GM18907 (cell line): ENCODE data around the gene CRYBB2.
A peak's percentile ranks its signal among the peaks of the same experiment; 100 is the strongest.
"Not testable (repeated sequence)": the region's sequence is repeated elsewhere in the genome, so short reads cannot be mapped to it uniquely, and the experiment has no call there.

Source experiments
- ATAC-seq: cut with Tn5 transposase; IDR thresholded peaks from one replicate; pipeline ENCODE4 v1.9.1; 2021; ENCODE audit warnings: mild to moderate bottlenecking, moderate library complexity; ENCODE audit not compliant: unreplicated experiment

The CRYBB2 gene

GRCh38 chr22:25232301-25232700 lies 12.9 kb downstream of the CRYBB2 start:
- no peak for ATAC-seq

GRCh38 chr22:25233706-25234105 lies 14.3 kb downstream of the CRYBB2 start:
- ATAC-seq = not testable (repeated sequence)

GRCh38 chr22:25235547-25236290 lies 16.3 kb downstream of the CRYBB2 start:
- ATAC-seq = peak; percentile 73

- ATAC-seq = no peak
Observed at GRCh38 chr22:25236417-25236816, 17.0 kb downstream of the CRYBB2 start.

GRCh38 chr22:25237503-25237902 lies 18.1 kb downstream of the CRYBB2 start:
- ATAC-seq = no peak

- ATAC-seq = not testable (repeated sequence)
Observed at GRCh38 chr22:25238058-25238457, 18.6 kb downstream of the CRYBB2 start.

GRCh38 chr22:25255169-25255568 lies 35.7 kb downstream of the CRYBB2 start:
- not testable (repeated sequence) for ATAC-seq

GRCh38 chr22:25267567-25267966 lies 48.1 kb downstream of the CRYBB2 start:
- not testable (repeated sequence) for ATAC-seq

- not testable (repeated sequence) for ATAC-seq
Observed at GRCh38 chr22:25268902-25269301, 49.5 kb downstream of the CRYBB2 start.

- not testable (repeated sequence) for ATAC-seq
Observed at GRCh38 chr22:25270061-25270460, 50.6 kb downstream of the CRYBB2 start.

GRCh38 chr22:25273231-25273630 lies 53.8 kb downstream of the CRYBB2 start:
- ATAC-seq = not testable (repeated sequence)

- ATAC-seq = not testable (repeated sequence)
Observed at GRCh38 chr22:25273928-25274327, 54.5 kb downstream of the CRYBB2 start.

- ATAC-seq = not testable (repeated sequence)
Observed at GRCh38 chr22:25280118-25280517, 60.7 kb downstream of the CRYBB2 start.
